ENCODE data around the gene NT5DC1. TPM values are rescaled to one million over a fixed set of nuclear protein-coding genes. Genes with fewer than 3 reads are reported as not detected.

The NT5DC1 gene
- total and polyA plus RNA-seq, 2 experiments from 2014 or later: 27.0 to 29.8 TPM

- peak; percentile 74; the same call in 1 of the 2 replicates for TF ChIP-seq ZNF462 (CRISPR knock-in tag; IDR thresholded peaks at IDR 0.05)
These were observed 170.6 kb downstream of the NT5DC1 start (continued) for GRCh38 chr6:116271149-116271708.

- H3K27me3 ChIP-seq (ENCODE audit: insufficient read depth): no peaks in the 10 kb centered on the region
- H3K4me1 ChIP-seq (ENCODE audit: insufficient read depth): peaks cover 31% of the 10 kb centered on the region
- H3K9me3 Mint-ChIP-seq: no peaks in the 10 kb centered on the region
- TF ChIP-seq POLR2AphosphoS5 (IDR thresholded peaks at IDR 0.05; ENCODE audit: low read depth) (no peak), JUNB (IDR thresholded peaks at IDR 0.05; ENCODE audit: unreplicated experiment) (no peak), STAT1 (IDR thresholded peaks at IDR 0.05; ENCODE audit: unreplicated experiment) (no peak), NANOG (IDR thresholded peaks at IDR 0.05; ENCODE audit: borderline replicate concordance) (no peak), CREB1 (CRISPR knock-in tag; IDR thresholded peaks at IDR 0.05; ENCODE audit: low read depth) (no peak), REST (IDR thresholded peaks at IDR 0.05; ENCODE audit: unreplicated experiment) (no peak), EZH2 (IDR thresholded peaks at IDR 0.05; ENCODE audit: low read depth, unreplicated experiment) (no peak), CTCF (conservative IDR thresholded peaks at IDR 0.05; ENCODE audit: low read depth in 2 of 2) (no peak)
- H3K4me3 Mint-ChIP-seq: peak overlapping the region; percentile 93
- peak overlapping the region; percentile 85 for H3K4me2 ChIP-seq
- H3K27ac ChIP-seq (ENCODE audit: low read depth): no peak overlapping the region
- ATAC-seq (no peak), DNase-seq (ENCODE audit: low spot score) (no peak)
- peaks cover 33% of the 10 kb centered on the region for H3K36me3 Mint-ChIP-seq (ENCODE audit: low read depth)
- peaks cover 50% of the 10 kb centered on the region for H3K79me2 ChIP-seq (replicated peaks; ENCODE audit: insufficient read depth)
- H3K9me2 ChIP-seq (ENCODE audit: insufficient read depth): no peaks in the 10 kb centered on the region
- H3K4me1 Mint-ChIP-seq: peaks cover 53% of the 10 kb centered on the region
- peaks cover 11% of the 10 kb centered on the region for H4K20me1 ChIP-seq (replicated peaks; ENCODE audit: insufficient read depth)
- H2AFZ ChIP-seq: no peak overlapping the region
- no peaks in the 10 kb centered on the region for H3K36me3 ChIP-seq (ENCODE audit: insufficient read depth)
- 0 out of 2 replicates have a peak overlapping the region, but pooled peaks have one; percentile 6 for H3K27ac Mint-ChIP-seq
- H3K4me3 ChIP-seq: peak overlapping the region; percentile 84
- H3F3A ChIP-seq (replicated peaks; ENCODE audit: low read depth): no peaks in the 10 kb centered on the region
- H3K27me3 Mint-ChIP-seq (ENCODE audit: insufficient read depth, low read depth, poor library complexity): peaks cover 6% of the 10 kb centered on the region
These were observed 176.5 kb downstream of the NT5DC1 start for GRCh38 chr6:116277124-116277523.

All from GM23338 (cell line).